HEK293 (cell line): ENCODE results near the gene TMUB1.
A peak's percentile ranks its signal among the peaks of the same experiment; 100 is the strongest.

Experiments
- CTCF ChIA-PET: fragments of 350-600 bp; formaldehyde crosslinking; extraction: SDS; loops from one replicate; lab custom pipeline; 2021; ENCODE audit warnings: antibody characterized with exemption; lab: Yijun Ruan, JAX
- POLR2A ChIA-PET: fragments of 300-600 bp; formaldehyde crosslinking; extraction: SDS; loops from one replicate; lab custom pipeline; 2020; ENCODE audit warnings: antibody characterized with exemption, inconsistent platforms; lab: Yijun Ruan, JAX
- H3K27ac ChIP-seq: fragments of 200-500 bp; sonication (Bioruptor generic); 2 replicates; pipeline ENCODE4 v1.5.1; 2014; ENCODE audit warnings: low read depth, low read length, control low read depth, inconsistent platforms; ENCODE audit errors: extremely low read depth
- H3K36me3 ChIP-seq, 2 experiments: fragments of 200-500 bp in 1 of 2; sonication (Bioruptor generic) in 1 of 2; 1 replicate in 1 of 2; 2 replicates in 1 of 2; pipeline ENCODE4 v1.5.1; 2014 to 2017; ENCODE audit warnings: inconsistent platforms in 2 of 2, low read length in 2 of 2; ENCODE audit not compliant: control insufficient read depth in 2 of 2, insufficient read depth in 1 of 2
- H3K4me1 ChIP-seq: fragments of 200-500 bp; sonication (Bioruptor generic); 2 replicates; pipeline ENCODE4 v1.5.1; 2014; ENCODE audit warnings: mild to moderate bottlenecking, low read length, inconsistent platforms; ENCODE audit not compliant: control insufficient read depth, insufficient read depth
- H3K4me3 ChIP-seq: 2 replicates; pipeline ENCODE4 v1.5.1; 2011; ENCODE audit warnings: low read depth, mild to moderate bottlenecking, control low read depth, low read length, moderate library complexity
- H3K9me3 ChIP-seq: fragments of 200-500 bp; sonication (Bioruptor generic); 2 replicates; pipeline ENCODE4 v1.5.1; 2014; ENCODE audit warnings: low read depth, low read length, inconsistent platforms; ENCODE audit not compliant: control insufficient read depth, insufficient read depth
- CTCF ChIP-seq: fragments of 450-650 bp; formaldehyde crosslinking; IDR thresholded peaks from 2 replicates; pipeline ENCODE4 v1.5.1; 2016; ENCODE audit warnings: missing biosample characterization, missing genetic modification characterization
- KLF8 ChIP-seq: fragments of 450-650 bp; formaldehyde crosslinking; IDR thresholded peaks from 2 replicates; pipeline ENCODE4 v1.5.1; 2016; ENCODE audit warnings: missing biosample characterization, missing genetic modification characterization
- MZF1 ChIP-seq: fragments of 450-650 bp; formaldehyde crosslinking; IDR thresholded peaks from 2 replicates; pipeline ENCODE4 v1.5.1; 2017; ENCODE audit warnings: missing biosample characterization, missing genetic modification characterization, borderline replicate concordance
- SCRT2 ChIP-seq: fragments of 450-650 bp; formaldehyde crosslinking; IDR thresholded peaks from 2 replicates; pipeline ENCODE4 v1.5.1; 2016; ENCODE audit warnings: missing biosample characterization, missing genetic modification characterization
- SETDB1 ChIP-seq: IDR thresholded peaks from one replicate; pipeline ENCODE4 v1.6.1; 2017; ENCODE audit warnings: mild to moderate bottlenecking, low read length, moderate library complexity, mixed read lengths; ENCODE audit not compliant: insufficient read length
- SP3 ChIP-seq: fragments of 450-650 bp; formaldehyde crosslinking; IDR thresholded peaks from 2 replicates; pipeline ENCODE4 v1.5.1; 2016; ENCODE audit warnings: missing biosample characterization, missing genetic modification characterization
- ZNF148 ChIP-seq: fragments of 450-650 bp; formaldehyde crosslinking; IDR thresholded peaks from 2 replicates; pipeline ENCODE4 v1.5.0; 2017; ENCODE audit warnings: missing biosample characterization, missing genetic modification characterization, borderline replicate concordance
- ZNF639 ChIP-seq: fragments of 450-650 bp; formaldehyde crosslinking; IDR thresholded peaks from 2 replicates; pipeline ENCODE4 v1.5.1; 2016; ENCODE audit warnings: missing biosample characterization, missing genetic modification characterization
- ZSCAN4 ChIP-seq: fragments of 450-650 bp; formaldehyde crosslinking; IDR thresholded peaks from 2 replicates; pipeline ENCODE4 v1.5.1; 2017; ENCODE audit warnings: missing biosample characterization, missing genetic modification characterization

TMUB1 gene

GRCh38 chr7:151131224-151131591 lies 47.9 kb upstream of the TMUB1 start:
- no peaks in the 10 kb centered on the region for H3K9me3 ChIP-seq
- no peak overlapping the region for H3K27ac ChIP-seq
- CTCF ChIA-PET: no interaction called here
- POLR2A ChIA-PET: no interaction called here
- H3K4me3 ChIP-seq: no peak overlapping the region
- TF ChIP-seq KLF8 (tag by site-specific recombination): no peak
- no peak for TF ChIP-seq SETDB1
- TF ChIP-seq ZSCAN4 (tag by site-specific recombination): no peak
- no peak for TF ChIP-seq ZNF639
- no peaks in the 10 kb centered on the region for H3K4me1 ChIP-seq
- H3K36me3 ChIP-seq: peaks cover 0 to 98% of the 10 kb centered on the region in 2 experiments; a peak in 1 of 3 replicates

- no peak overlapping the region for H3K27ac ChIP-seq
- ChIA-PET POLR2A (no interaction called here), CTCF (interaction anchor here (1.5 kb wide), 1 partner anchor 10 kb away, joined by 3 read pairs; no protein-coding TSS in a partner anchor)
- H3K4me3 ChIP-seq: no peak overlapping the region
- no peak for TF ChIP-seq MZF1 (tag by site-specific recombination)
- no peak for TF ChIP-seq SP3 (tag by site-specific recombination)
- no peak for TF ChIP-seq ZNF148 (tag by site-specific recombination)
- peaks cover 0 to 93% of the 10 kb centered on the region in 2 experiments; a peak in 1 of 3 replicates for H3K36me3 ChIP-seq
- no peaks in the 10 kb centered on the region for H3K4me1 ChIP-seq
- no peaks in the 10 kb centered on the region for H3K9me3 ChIP-seq
Measured at GRCh38 chr7:151130741-151131157, 47.5 kb upstream of the TMUB1 start.

GRCh38 chr7:151129960-151130591 lies 46.8 kb upstream of the TMUB1 start:
- ChIA-PET CTCF (interaction anchor here (0.7 to 1.5 kb wide), 4 partner anchors 9 to 93 kb away, joined by 3 to 5 read pairs (median 3); no protein-coding TSS in a partner anchor), POLR2A (no interaction called here)
- Histone ChIP-seq H3K9me3 (no peaks in the 10 kb centered on the region), H3K4me1 (no peaks in the 10 kb centered on the region), H3K4me3 (no peak overlapping the region), H3K36me3 (peaks cover 0 to 93% of the 10 kb centered on the region in 2 experiments; a peak in 1 of 3 replicates)
- TF ChIP-seq SCRT2 (tag by site-specific recombination): peak; percentile 64; the same call in 1 of the 2 replicates
- no peak for TF ChIP-seq CTCF (tag by site-specific recombination)
- TF ChIP-seq, all 188 proteins: peak for 1
- no peak overlapping the region for H3K27ac ChIP-seq
